Activated B cell treated with CpG ODN at 0.5 μM for 24 hours (primary cell): ENCODE measurements around the gene CHCHD3. TPM values are rescaled to one million over a fixed set of nuclear protein-coding genes. Genes with fewer than 3 reads are reported as not detected.

ENCODE experiments used
- ATAC-seq: fragments of 200-7000 bp; cut with Tn5 transposase; one replicate; pipeline ENCODE4 v1.10.0; 2021; ENCODE audit warnings: low read depth, mild to moderate bottlenecking, moderate library complexity
- CTCF ChIA-PET: fragments of 350-600 bp; sonication (Branson Sonifier 250); formaldehyde crosslinking; loops from one replicate; lab custom pipeline; 2021; ENCODE audit warnings: antibody characterized with exemption; lab: Charles Lee
- POLR2A ChIA-PET: fragments of 350-600 bp; sonication (Branson Sonifier 250); formaldehyde crosslinking; loops from one replicate; lab custom pipeline; 2021; ENCODE audit warnings: antibody characterized with exemption; lab: Charles Lee
- DNase-seq: peaks from one replicate; pipeline ENCODE4 v3.0.0; 2022
- H3K27ac Mint-ChIP-seq: one replicate; pipeline ENCODE4 v1.8.0; 2020; ENCODE audit warnings: mixed read lengths
- H3K27me3 Mint-ChIP-seq: one replicate; pipeline ENCODE4 v1.8.0; 2021; ENCODE audit warnings: mixed read lengths
- H3K36me3 Mint-ChIP-seq: one replicate; pipeline ENCODE4 v1.8.0; 2021; ENCODE audit warnings: low read depth, mixed read lengths
- H3K4me1 Mint-ChIP-seq: one replicate; pipeline ENCODE4 v1.8.0; 2021; ENCODE audit warnings: mixed read lengths
- H3K4me3 Mint-ChIP-seq: one replicate; pipeline ENCODE4 v1.8.0; 2020; ENCODE audit warnings: mild to moderate bottlenecking, mixed read lengths
- H3K9me3 Mint-ChIP-seq: one replicate; pipeline ENCODE4 v1.8.0; 2020; ENCODE audit warnings: mixed read lengths
- intact Hi-C: fragments of 100-400 bp; cut with micrococcal nuclease; formaldehyde crosslinking; loops from one replicate; pipeline ENCODE4 v1.15.1; 2024
- total RNA-seq: library from RNA; stranded (reverse); gene quantifications from 2 replicates; pipeline ENCODE4 v1.2.3, GENCODE V29; 2022
- TF ChIP-seq, protein P1 (sequence below): fragments of 200-600 bp; IDR thresholded peaks from one replicate; pipeline ENCODE4 v1.8.0; 2022; ENCODE audit warnings: antibody characterized with exemption, mild to moderate bottlenecking

CHCHD3 gene
- total RNA-seq, 1 donor from 2014 or later: 53.6 TPM

DNA sequence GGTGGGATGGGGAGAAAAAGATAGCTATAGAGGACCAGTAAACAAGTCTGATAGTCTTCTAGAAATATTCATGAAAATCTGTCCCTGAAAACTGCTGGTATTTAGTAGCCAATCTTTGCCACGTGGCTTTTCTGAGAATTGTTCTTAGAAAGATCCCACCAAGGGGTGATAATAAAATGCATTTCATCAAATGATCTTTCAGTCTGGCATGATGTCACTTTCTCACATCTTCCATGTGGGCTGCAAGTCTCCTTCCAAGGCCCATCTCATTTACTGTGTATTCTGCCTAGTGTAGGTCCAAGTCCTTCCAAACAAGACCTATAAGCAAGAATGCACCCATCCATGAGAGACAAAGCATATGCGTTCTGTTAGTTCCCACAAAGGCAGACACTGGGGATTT, 226.0 kb downstream of the CHCHD3 start:
- no peak overlapping the region for H3K27ac Mint-ChIP-seq
- H3K9me3 Mint-ChIP-seq: no peaks in the 10 kb centered on the region
- no peak overlapping the region for H3K4me3 Mint-ChIP-seq
- DNase-seq: no peak
- ATAC-seq: no peak
- TF ChIP-seq, protein P1, sequence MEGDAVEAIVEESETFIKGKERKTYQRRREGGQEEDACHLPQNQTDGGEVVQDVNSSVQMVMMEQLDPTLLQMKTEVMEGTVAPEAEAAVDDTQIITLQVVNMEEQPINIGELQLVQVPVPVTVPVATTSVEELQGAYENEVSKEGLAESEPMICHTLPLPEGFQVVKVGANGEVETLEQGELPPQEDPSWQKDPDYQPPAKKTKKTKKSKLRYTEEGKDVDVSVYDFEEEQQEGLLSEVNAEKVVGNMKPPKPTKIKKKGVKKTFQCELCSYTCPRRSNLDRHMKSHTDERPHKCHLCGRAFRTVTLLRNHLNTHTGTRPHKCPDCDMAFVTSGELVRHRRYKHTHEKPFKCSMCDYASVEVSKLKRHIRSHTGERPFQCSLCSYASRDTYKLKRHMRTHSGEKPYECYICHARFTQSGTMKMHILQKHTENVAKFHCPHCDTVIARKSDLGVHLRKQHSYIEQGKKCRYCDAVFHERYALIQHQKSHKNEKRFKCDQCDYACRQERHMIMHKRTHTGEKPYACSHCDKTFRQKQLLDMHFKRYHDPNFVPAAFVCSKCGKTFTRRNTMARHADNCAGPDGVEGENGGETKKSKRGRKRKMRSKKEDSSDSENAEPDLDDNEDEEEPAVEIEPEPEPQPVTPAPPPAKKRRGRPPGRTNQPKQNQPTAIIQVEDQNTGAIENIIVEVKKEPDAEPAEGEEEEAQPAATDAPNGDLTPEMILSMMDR: no peak
- intact Hi-C loops: no loop called here
- ChIA-PET CTCF (no interaction called here), POLR2A (no interaction called here)
- peaks cover 23% of the 10 kb centered on the region for H3K36me3 Mint-ChIP-seq
- H3K4me1 Mint-ChIP-seq: peaks cover 12% of the 10 kb centered on the region
- H3K27me3 Mint-ChIP-seq: no peaks in the 10 kb centered on the region

DNA sequence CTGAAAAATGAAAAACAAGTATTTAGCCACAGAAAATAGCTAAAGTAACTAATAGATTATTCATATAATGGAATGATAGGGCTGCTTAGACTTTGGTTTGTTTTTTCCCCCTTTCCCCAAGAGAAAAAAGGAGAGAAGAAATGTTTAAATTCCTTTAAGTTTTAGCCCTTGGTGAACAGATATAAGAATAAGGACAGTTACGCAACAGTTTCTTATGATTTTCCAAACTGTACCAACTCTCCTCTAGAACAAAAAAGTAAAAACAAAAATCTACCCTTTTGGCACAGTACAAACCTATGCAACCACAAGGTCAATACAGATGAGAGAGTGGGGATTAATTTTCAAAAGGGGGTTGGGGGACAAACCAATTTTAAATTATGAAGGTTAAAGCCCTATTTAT, 227.7 kb downstream of the CHCHD3 start:
- CTCF ChIA-PET: no interaction called here
- DNase-seq: no peak
- ATAC-seq: no peak
- H3K36me3 Mint-ChIP-seq: peaks cover 27% of the 10 kb centered on the region
- POLR2A ChIA-PET: no interaction called here
- no peaks in the 10 kb centered on the region for H3K9me3 Mint-ChIP-seq
- H3K27ac Mint-ChIP-seq: no peak overlapping the region
- H3K27me3 Mint-ChIP-seq: no peaks in the 10 kb centered on the region
- no peak overlapping the region for H3K4me3 Mint-ChIP-seq
- TF ChIP-seq, protein P1: no peak
- intact Hi-C loops: no loop called here
- H3K4me1 Mint-ChIP-seq: peaks cover 9% of the 10 kb centered on the region

DNA sequence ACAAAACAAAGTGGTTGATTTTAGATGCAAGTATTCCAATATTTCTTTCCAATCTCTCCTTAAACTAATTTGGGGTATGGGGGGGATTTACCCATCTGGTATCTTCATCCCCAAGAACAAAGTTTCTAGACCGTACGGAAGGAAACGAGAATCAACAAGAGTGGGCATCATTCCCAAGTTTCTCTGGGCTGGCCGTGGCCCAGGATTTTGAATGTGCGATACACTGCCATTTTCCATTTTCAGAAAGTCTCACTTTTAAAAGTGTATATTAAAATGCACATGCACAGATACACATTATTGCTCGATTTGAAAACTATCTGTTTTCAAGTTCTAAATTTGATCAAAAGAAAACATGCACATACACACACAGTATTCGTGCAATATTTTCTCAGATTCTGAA, 234.5 kb downstream of the CHCHD3 start:
- Mint-ChIP-seq H3K27me3 (no peaks in the 10 kb centered on the region), H3K4me3 (no peak overlapping the region), H3K27ac (no peak overlapping the region), H3K36me3 (peaks cover 16% of the 10 kb centered on the region), H3K4me1 (no peaks in the 10 kb centered on the region), H3K9me3 (no peaks in the 10 kb centered on the region)
- ChIA-PET CTCF (no interaction called here), POLR2A (no interaction called here)
- intact Hi-C loops: no loop called here
- TF ChIP-seq, protein P1: no peak
- DNase-seq (no peak), ATAC-seq (no peak)

DNA sequence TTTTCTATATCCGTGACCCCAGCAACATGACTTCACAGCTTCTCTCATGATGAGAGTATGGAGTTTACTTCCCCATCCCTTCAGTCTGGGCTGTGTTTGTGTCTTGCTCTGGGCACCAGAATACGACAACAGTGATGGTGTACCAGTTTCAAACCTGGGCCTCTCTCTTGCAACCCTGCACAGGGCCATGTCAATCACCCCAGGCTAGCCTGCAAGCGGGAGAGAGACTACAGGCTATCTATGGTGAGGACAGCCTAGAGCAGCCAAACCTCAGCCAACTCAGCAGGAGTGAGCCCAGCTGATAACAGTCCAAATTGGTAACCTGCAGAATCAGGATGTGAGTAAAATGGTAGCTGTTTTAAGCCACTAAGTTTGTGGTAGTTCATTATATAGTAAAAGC, 235.8 kb downstream of the CHCHD3 start:
- Mint-ChIP-seq H3K36me3 (peaks cover 13% of the 10 kb centered on the region), H3K27ac (no peak overlapping the region), H3K4me1 (no peaks in the 10 kb centered on the region), H3K9me3 (no peaks in the 10 kb centered on the region), H3K27me3 (no peaks in the 10 kb centered on the region), H3K4me3 (no peak overlapping the region)
- POLR2A ChIA-PET: no interaction called here
- TF ChIP-seq, protein P1: no peak
- DNase-seq (no peak), ATAC-seq (no peak)
- intact Hi-C loops: no loop called here
- CTCF ChIA-PET: no interaction called here

DNA sequence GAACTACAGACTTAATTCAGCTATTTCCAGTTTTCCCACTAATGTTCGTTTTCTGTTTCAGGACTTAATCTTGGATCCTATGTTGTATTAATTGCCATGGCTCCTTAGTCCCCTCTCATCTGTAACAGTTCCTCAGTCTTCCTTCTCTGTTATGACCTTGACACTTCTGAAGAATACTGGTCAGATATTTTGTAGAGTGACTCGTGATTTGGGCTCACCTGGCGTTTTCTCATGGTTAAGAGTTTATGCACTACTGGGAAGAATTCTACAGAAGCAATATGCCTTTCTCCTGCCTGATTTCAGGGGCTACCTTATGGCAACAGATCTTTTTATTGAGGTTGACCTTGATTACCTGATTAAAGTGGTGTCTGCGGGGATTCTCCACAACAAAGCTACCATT, 239.4 kb downstream of the CHCHD3 start:
- ATAC-seq (no peak), DNase-seq (no peak)
- ChIA-PET POLR2A (no interaction called here), CTCF (no interaction called here)
- intact Hi-C loops: no loop called here
- Mint-ChIP-seq H3K4me3 (no peak overlapping the region), H3K27ac (no peak overlapping the region), H3K27me3 (no peaks in the 10 kb centered on the region), H3K36me3 (peaks cover 22% of the 10 kb centered on the region), H3K9me3 (no peaks in the 10 kb centered on the region), H3K4me1 (no peaks in the 10 kb centered on the region)
- TF ChIP-seq, protein P1: no peak
